NT2/D1 (cell line): ENCODE measurements around the gene C11orf97.

Source experiments
- SUZ12 ChIP-seq: IDR thresholded peaks from 2 replicates; pipeline ENCODE4 v1.6.1; 2011; ENCODE audit not compliant: insufficient read length, insufficient read depth; ENCODE audit errors: extremely low read depth
- YY1 ChIP-seq: IDR thresholded peaks from 2 replicates; pipeline ENCODE4 v1.6.1; 2011; ENCODE audit not compliant: insufficient read length, insufficient read depth
- ZNF274 ChIP-seq: IDR thresholded peaks from 2 replicates; pipeline ENCODE4 v1.6.1; 2011; ENCODE audit warnings: mild to moderate bottlenecking, low read depth, low read length

DNA sequence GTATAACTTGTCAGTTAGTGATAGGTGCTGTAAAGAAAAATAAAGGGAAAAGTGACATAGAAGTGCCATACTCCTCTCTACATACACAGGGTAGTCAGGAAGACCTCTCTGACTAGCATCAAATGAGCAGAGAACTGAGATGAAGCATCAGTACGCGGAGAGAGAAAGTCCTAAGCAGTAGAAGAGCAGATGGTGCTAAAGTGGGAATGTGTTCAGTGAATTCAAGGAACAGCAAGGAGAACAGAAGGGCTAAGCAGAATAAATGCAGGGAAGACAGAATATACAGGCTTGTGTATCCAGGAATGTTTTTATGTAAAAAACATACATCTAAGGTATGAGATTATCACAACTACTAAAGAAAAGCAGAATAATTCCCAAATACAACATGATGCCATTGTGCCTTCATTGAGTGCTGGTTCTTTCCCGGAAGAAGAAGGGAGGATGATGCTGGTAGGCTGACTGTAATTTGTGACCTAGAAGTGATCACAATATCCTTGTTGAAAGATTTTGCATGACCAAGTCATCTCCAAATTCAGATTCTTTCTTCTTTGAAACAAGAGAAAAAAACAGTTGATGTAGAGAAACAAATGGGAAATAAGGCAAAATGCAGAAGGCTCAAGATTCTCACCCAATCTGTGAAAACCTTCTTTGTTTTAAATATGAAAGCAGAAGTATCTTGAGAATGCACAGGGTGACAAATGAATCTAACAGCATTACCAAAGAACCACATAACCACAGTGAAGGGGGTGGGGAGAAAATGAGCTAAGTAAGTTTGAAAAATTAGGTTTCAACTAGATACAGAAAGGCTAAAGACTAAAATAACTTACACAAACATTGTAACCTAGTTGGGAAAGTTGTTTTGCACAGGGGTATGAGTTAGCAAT lies 39.1 kb upstream of the C11orf97 start:
- no peak for TF ChIP-seq SUZ12
- TF ChIP-seq YY1 = no peak
- no peak for TF ChIP-seq ZNF274
